SIG-M5 treated with dmso at 0.1 percent for 504 hours (cell line): ENCODE measurements around the gene OOSP3.

Source experiments
- DNase-seq: peaks from one replicate; lab custom pipeline; 2025; ENCODE audit not compliant: unreplicated experiment; lab: John Stamatoyannopoulos, UW

The OOSP3 gene

GRCh38 chr11:59943997-59944714, 65.6 kb downstream of the OOSP3 start:
- DNase-seq, result no peak

- DNase-seq, result no peak
Measured at GRCh38 chr11:59944720-59945119, 66.1 kb downstream of the OOSP3 start.
